ENCODE data around the gene SPATS1.
"Not testable (repeated sequence)": the region's sequence is repeated elsewhere in the genome, so short reads cannot be mapped to it uniquely, and the experiment has no call there.

Gene SPATS1

DNA sequence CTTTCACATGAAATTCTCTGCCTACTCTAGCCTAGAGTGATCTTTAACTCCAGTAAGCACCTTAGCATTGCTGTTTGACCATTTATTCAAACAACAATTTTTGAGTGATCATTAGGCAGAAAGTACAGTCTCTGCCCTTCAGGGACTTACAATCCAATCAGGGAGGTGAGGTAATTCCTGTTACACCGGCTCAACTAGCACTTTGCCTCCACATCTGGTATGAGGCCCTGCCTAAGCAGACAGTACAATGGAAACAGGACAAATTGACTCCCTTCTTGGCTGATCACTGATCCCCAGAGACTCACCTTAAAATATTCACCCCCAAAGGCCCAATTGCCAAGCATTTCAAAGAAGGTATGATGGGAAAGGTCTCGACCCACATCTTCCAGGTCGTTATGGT is 30.7 kb upstream of the SPATS1 start:
- no peak for DNase-seq (ENCODE audit: low spot score)

DNA sequence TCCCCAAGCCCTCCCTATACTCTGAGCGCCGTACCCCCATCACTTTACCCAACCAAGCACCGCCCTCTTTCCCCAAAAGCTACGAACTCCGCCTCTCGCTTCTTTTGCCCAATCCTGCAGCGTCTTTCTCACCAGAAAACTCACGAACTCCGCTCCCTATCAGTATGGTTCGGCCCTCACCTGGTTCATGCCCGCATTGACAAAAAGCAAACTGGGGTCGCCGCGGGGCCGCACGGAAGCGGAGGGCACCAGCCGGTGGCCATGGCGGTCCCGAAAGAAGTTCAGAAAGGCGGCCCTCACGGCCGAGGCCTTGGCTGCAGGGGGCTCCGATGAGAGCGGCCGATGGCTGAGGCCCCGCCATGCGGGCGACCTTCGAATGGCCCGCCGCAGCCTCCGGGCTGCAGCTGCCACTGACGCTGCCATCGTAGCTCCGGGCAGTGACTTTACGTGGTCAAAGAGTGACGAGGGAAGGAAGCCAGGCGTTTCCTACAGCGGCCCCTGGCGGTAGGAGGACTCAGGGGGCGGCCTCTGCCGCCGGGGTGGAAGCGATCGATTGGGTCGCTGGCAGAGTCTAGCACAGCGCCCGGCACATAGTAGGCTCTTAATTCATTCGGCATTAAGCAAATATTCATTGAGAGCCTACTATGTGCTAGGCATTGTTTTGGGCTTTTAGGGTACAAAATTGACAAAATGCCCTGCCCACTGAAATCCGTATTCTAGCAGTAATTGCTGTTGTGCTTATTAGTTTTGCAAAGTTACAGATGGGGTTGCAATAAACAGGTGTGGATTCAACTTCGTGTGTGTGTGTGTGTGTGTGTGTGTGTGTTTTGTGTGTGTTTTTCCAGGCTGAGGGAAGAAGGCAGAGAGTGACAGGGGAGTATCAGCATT is 29.3 kb upstream of the SPATS1 start, which contains the start of gene AARS2:
TSS of gene AARS2 (minus strand) at position 447 of the 888 bp plus-strand sequence. CDS start at position 423, 24 bp downstream.
- DNase-seq (ENCODE audit: low spot score) = peak; percentile 94

DNA sequence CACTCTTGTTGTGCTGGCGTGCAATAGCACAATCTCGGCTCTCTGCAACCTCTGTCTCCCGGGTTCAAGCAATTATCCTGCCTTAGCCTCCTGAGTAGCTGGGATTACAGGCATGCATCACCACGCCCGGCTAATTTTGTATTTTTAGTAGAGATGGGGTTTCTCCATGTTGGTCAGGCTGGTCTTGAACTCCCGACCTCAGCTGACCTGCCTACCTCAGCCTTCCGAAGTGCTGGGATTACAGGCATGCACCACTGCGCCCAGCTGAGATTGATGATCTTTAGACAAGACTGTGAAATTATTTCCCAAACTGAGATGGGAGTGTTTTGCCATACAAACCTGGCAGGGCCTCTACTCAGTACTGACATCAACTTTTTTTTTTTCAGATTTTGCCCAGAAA is 27.8 kb upstream of the SPATS1 start:
- not testable (repeated sequence) for DNase-seq (ENCODE audit: low spot score)

DNA sequence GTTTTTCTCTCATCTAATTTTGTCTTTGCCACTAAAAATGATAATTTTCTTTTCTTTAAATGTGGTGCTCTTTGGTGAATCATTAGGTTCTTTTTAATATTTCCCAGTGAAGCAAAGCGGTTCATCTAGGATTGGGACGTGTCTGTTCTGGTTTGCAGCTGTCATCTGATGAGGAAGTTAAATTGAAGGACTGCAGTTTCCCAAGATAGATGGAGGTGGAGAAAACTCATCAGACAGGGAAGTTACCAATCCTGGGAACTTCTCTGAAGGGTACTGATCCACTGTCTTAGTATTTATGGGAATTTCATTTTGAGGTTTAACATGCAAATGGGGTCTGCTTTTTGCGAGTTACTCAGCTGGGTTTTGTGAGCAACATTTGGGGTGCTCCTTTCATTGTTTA is 26.9 kb upstream of the SPATS1 start:
- no peak for DNase-seq (ENCODE audit: low spot score)

DNA sequence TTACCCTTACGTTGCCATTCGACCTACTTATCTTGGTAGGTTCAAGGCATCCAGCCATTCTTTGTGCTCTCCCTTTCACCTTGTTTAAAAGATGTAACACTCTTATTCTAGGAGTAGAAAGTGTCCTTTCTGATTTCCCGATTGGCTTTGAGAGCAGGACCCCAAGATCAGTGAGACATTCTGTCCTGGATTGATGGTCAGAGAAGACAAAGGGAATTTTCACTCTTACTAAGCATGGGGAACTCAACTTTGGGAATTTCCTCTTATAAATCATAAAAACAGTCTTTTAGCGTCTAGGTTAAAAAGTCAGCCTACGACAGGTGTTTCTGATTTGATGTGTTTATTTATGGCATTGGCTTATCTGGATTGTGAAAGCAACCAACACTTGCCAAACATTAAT is 26.5 kb upstream of the SPATS1 start:
- DNase-seq (ENCODE audit: low spot score) = no peak

DNA sequence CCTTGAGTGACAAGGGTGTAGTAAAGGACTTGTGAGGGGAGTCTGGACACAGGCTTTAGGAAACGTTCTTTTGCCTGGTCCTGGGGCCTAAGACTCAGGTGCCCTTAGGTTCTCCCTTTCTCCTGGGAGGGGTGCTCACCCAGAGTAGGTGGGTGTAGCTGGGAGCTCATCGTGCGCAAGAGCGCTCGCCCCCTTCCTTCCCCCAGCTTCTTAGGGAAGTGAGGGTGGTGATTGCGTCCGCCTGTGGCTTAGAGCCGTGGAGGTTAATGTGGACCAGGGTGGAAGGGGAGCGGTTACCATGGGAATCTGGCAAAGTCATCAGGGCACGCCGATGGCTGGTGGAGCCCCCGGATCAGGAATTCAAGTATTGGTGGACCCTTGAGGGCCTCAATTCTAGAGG is 26.0 kb upstream of the SPATS1 start:
- DNase-seq (ENCODE audit: low spot score) = no peak

DNA sequence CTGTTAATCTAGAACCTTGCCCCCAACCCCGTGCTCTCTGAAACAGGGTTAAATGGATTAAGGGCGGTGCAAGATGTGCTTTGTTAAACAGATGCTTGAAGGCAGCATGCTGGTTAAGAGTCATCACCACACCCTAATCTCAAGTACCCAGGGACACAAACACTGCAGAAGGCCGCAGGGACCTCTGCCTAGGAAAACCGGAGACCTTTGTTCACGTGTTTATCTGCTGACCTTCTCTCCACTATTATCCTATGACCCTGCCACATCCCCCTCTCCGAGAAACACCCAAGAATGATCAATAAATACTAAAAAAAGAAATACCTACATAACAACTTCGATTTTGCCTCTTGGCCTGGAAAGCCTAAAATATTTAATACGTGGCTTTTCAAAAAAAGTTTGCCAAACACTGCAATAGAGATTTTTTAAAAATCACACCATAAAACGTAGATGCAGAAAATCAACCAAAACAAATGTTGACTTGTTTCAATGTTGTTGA is 25.3 kb upstream of the SPATS1 start:
- DNase-seq (ENCODE audit: low spot score) = not testable (repeated sequence)

DNA sequence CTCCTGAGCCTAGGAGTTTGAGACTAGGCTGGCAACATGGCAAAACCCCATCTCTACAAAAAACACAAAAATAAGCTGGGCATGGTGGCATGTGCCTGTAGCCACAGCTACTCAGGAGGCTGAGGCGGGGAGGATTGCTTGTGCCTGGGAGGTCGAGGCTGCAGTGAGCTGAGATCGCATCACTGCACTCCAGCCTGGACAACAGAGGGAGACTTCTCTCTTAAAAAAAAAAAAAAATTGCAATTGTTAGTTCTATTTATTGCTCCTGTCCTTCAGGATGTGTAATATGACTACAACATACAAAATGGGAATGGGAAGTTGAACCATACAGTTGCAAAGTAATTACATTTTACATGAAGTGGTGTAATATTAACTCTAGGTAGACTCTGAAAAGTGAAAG is 21.2 kb upstream of the SPATS1 start:
- DNase-seq (ENCODE audit: low spot score) = no peak

DNA sequence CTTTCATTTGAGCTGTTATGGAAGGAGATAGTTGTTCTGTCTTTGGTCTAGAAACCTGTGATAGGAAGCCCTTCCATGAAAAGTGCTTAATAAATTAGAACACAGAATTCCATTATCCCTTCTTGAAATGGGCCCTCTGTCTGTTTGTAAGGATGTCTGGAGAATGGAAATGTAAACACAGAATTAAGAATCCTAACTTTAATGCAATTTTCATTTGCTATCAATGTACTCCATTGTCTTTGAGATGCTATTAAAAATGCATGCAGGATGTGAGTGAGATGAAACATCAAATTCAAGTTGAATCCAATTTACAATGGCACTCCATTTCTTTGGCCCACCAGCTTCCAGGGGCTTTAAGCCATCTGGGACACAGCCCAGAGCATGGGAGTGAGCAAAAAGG is 15.4 kb upstream of the SPATS1 start:
- DNase-seq (ENCODE audit: low spot score) = no peak

DNA sequence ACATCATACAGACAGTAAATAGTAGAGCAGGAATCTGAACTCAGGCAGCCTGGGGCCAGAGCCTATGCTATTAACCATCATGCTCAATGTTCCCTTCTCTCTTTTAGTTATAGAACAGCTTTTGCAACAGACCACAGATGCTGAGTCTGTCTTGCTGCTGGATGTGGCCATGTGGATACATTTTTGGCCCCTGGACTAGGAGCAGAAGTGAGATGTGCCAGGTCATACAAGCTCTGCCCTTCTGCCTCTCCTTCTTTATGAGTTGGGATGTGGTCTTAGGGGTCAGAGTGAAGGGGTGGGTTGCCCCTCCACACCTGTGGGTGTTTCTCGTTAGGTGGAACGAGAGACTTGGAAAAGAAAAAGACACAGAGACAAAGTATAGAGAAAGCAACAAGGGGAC is 14.7 kb upstream of the SPATS1 start:
- DNase-seq (ENCODE audit: low spot score) = no peak

DNA sequence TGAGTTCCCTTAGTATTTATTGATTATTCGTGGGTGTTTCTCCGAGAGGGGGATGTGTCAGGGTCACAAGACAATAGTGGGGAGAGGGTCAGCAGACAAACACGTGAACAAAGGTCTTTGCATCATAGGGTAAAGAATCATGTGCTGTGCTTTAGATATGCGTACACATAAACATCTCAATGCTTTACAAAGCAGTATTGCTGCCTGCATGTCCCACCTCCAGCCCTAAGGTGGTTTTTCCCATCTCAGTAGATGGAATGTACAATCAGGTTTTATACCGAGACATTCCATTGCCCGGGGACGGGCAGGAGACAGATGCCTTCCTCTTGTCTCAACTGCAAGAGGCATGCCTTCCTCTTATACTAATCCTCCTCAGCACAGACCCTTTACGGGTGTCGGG is 14.2 kb upstream of the SPATS1 start:
- DNase-seq (ENCODE audit: low spot score) = not testable (repeated sequence)

DNA sequence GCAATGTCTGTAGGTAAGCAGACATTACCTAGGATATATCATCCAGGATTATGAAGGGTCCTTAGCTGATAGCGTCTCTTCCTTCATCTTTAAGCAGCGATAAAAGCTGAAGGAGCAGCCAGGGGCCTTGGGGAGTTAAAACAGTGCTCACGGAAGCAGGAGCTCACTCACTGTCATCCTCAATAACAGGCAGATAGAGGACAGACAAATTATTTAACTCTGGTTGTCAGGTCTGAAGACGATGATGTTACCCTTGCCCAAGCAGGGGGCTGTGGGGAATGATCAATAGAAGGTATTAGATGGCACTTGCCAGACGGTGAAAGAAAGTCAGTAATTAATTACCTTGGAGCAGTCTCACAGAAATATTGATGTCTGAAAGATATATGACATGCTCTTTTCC is 12.6 kb upstream of the SPATS1 start:
- DNase-seq (ENCODE audit: low spot score) = no peak

DNA sequence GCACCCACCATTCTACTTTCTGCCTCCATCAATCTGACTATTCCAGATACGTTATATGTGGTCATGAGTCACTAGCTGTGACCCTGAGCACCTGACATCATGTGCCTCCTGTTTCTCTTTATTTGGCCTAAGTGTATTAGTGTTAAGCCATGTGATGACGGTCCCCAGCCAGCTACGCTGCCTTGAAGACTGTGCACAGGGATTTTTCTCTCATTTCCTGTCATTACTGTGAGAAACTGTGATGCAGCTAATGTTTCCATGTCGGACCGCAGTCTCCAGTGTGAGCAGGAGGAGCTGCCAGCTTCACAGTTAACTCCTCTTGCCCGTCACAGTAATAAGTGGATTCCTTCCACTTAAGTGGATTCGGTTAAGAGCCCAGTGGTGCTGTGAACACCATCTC is 9.9 kb upstream of the SPATS1 start:
- DNase-seq (ENCODE audit: low spot score) = no peak

DNA sequence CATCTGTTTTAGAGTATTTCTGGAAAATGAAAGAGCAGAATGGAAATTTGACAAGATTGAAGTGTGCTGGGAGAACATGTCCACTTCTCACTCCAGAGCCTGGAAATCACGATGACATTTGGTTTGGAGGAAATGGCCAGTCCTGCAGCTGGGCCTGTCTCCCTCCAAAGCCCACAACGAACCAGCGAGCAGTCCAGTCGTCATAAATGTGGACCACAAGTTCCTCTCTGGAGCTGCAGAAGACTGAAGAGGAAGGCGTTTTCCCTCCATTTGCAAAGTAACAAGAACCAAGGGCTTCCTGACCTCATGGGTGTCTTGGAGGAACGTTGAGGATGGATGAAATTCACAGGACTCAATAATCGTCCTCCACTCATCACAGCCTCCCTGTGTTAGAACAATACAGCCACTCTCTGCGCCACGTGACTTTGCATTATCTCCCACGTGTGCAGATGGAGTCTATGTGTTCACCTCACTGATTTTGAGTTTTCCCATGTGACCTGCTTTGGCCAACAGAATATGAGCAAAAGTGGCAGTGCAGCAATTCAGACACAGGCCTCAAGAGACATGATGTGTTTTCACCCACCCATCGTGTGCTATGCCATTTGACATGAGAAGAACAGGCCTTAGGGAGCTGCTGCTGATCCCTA is 9.1 kb upstream of the SPATS1 start:
- DNase-seq (ENCODE audit: low spot score) = no peak

DNA sequence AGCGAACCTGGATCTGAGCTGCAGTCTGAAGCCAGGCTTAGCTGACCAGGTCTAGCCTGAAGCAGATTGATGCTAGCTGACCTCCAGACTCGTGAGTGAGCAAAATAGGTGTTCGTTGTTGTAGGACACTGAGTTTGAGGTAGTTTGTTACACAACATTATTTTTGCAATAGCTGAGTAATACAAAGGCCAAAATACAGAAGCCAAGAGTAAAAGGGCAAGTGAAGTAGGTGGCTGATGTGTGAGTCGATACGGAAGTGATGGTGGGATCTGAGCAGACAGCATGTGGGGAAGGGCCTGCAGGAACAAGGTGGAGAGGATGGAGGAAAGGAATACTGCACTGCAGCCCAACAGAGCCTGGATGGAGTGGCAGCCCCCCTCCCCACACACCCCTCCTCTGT is 8.5 kb upstream of the SPATS1 start:
- no peak for DNase-seq (ENCODE audit: low spot score)

DNA sequence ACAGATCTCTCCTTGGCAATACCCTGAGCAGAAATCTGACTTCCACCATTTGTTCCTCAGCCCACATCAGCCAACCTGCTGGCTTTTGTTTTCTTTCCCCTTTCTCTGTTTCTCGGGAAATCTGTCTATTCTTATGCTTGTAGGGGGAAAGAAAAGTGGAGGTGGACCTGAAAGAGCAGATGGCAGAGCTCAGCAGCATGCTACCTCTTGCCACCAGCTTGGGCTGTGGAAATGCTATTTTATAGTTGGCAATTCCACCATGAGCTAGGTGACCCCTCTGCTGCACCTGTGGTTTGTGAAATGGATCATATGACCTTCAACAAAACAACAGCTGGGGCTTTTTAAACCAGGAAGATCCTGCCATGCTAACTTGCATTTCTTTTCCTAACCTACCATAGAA is 6.8 kb upstream of the SPATS1 start:
- DNase-seq (ENCODE audit: low spot score) = no peak

DNA sequence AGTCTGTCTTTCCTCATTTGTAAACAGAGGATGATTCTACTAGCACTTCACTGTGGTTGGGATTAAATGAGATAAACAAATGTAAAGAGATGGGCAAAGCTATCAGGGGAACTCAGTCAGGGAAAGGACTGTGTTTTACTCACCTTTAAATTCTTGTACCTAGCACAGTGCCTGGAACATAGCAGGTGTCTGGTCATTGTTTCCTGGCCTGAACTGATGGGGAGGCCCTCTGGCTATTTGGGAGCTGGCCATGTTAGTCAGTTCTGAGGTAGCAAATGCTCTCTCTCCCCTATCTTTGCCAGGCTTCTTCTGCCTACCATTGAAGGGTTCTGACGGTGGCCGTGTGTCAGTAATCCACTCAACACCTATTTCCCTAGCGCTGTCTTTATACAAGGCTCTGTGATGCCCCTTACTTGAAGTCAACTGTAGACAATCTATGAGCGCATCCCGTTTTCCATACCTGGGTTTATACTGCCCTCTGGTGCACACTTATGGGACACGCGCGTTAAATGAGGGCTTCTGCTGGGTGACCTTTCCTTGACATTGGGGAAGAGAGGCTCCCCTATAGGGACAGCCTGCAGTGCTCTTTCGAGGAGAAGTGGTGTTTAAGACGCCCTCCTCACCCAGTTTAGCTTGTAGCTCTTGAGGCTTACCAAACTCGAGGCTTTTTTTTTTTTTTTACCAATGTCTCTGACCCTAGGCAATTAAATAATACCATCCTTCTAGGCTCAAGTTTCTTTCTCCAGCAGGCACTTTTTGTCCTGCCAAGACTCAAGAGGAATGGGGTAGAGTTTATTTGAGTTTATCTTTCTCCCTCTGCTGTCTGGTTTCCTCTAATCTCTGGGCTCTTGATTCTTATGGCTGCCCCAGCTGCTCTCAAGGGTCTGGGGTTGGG is 4.0 kb upstream of the SPATS1 start:
- DNase-seq (ENCODE audit: low spot score) = peak; percentile 88

DNA sequence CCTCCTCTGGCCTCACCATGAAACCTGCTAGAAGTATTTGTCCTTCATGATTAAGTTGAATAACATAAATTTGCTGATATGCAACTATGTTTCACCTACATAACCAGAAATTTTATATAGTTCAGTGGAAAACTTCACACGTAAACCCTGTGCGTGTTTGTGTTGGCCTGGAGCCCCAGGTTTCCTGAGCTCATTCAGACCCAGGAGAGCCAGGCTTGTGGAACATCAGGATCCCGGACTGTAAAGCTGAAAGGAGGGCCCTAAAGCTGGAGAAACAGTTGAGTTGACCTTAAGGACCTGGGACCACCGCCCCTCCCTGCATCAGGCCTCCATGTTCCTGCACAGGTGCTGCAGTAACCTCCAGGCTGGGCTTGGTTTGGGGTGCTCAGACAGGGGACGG is 3.1 kb upstream of the SPATS1 start:
- DNase-seq (ENCODE audit: low spot score) = no peak

DNA sequence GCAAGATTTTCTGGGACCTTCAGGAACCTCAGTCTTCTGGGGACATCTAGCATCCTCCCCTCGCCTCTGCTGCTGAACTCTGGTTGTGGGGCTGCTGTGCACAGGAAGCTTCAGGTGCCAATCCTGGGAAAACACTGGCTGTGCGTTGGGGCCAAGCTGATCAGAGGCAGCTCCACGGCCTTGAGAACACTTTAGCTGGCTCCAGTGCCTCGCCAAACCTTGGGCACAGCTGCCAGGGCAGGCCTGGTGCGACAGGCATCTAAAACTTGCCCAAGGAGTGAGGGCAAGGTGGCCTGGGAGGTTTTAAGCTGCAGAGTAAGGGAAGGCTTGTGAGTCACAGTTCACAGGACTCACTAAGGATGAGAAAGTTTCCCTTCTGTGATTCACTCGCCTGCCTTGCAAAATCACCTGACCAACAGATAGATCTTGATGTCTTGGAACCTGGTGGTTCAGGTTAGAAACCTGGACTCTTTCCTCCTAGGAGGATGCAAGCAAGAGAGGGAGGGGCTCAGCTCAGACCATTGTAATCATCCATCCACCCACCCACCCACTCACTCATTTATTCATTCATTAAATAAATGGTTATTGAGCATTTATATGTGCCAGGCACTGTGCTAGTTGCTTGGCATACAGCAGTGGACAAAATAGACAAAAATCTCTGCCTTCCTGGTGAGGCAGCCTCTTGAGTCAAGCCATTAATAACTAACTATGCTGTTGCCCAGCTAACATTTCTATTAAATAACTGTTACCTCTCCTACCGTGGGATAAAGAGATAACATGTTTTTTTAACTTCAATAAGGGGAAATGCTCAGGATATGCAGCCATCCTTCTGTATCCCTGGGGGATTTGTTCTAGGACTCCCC is 2.5 kb upstream of the SPATS1 start:
- no peak for DNase-seq (ENCODE audit: low spot score)

DNA sequence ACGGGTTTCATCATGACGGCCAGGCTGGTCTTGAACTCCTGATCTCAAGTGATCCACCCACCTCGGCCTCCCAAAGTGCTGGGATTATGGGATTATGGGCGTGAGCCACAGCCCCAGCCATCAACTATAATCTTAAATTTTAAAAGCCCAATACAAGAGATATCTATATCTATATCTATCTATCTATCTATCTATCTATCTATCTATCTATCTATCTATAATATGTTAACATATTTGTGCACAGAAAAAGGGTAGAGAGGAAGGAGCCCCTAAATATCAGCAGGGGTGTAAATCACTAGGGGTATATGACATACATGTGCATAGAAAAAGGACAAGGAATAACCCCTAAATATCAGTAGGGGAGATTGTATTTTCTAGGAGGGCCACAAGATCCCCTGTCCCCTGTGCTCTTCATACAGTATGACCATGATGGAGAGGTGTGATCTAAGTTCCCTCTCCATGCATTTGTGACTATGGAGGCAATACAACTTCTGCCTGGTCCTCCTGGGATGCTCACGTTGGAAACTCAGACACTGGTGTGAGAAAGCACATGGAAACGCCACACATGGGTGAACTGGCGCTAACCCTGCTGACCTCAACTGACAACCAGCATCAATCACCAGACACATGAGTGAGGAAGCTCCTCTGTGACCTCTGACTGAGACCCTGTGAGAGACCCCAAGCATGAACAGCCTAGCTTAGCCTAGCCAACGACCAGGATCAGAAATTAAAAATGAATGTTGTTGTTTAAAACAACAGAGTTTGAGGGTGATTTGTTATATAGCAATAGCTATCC is 1.2 kb upstream of the SPATS1 start:
- no peak for DNase-seq (ENCODE audit: low spot score)

DNA sequence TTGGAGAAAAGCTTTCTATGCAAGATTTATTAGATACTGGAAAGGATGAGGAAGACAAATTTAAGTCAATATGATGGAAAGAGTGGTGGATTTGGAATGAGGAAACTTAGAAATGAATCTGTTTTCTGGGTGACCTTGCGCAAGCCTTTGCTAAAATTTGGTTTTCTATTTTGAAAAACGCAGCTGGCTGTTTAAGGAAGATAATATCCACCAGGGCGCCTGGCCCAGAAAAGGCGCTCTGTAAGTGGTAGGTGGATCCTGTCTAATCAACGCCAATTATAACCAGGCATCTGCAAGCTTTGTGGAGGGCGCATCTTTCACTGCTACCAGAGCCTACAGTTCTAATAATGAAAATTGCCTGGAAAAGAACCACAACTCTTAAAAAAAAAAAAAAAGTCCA is 398 bp upstream of the SPATS1 start:
- no peak for DNase-seq (ENCODE audit: low spot score)
